Left renal cortex interstitium (tissue), 4 donors: ENCODE measurements around the gene POC1A. TPM values are rescaled to one million over a fixed set of nuclear protein-coding genes. Genes with fewer than 3 reads are reported as not detected.
"Not testable (repeated sequence)": the region's sequence is repeated elsewhere in the genome, so short reads cannot be mapped to it uniquely, and the experiment has no call there.

Source experiments
- DNase-seq, 4 donors: peaks; one replicate each; pipeline ENCODE4 v3.0.0-alpha.2; 2013; ENCODE audit warnings: low read depth in 4 of 4, low spot score in 2 of 4, missing footprints in 1 of 4
- polyA plus RNA-seq, 4 donors: library from polyadenylated mRNA; unstranded; fragments of 120-200 nt; gene quantifications; one replicate each; pipeline ENCODE4 v1.2.1, GENCODE V29; 2013; ENCODE audit not compliant: insufficient read length in 4 of 4

Gene POC1A
- polyA plus RNA-seq, 4 donors, result 7.5 to 8.4 (median 7.9) TPM

- DNase-seq, result no peak
These were observed 99.3 kb downstream of the POC1A start for GRCh38 chr3:52054661-52055511.

GRCh38 chr3:52053307-52054304 is 100.6 kb downstream of the POC1A start:
- no peak for DNase-seq

GRCh38 chr3:52052831-52053306 is 101.4 kb downstream of the POC1A start:
- no peak for DNase-seq

GRCh38 chr3:52051444-52051843 is 102.8 kb downstream of the POC1A start:
- DNase-seq, result no peak

- DNase-seq, result no peak
These were observed 103.7 kb downstream of the POC1A start for GRCh38 chr3:52050571-52050970.

GRCh38 chr3:52049503-52049902 is 104.7 kb downstream of the POC1A start:
- DNase-seq, result no peak

- no peak for DNase-seq
These were observed 106.8 kb downstream of the POC1A start for GRCh38 chr3:52047295-52047960.

- DNase-seq, result no peak
These were observed 107.4 kb downstream of the POC1A start for GRCh38 chr3:52046902-52047239.

- no peak for DNase-seq
These were observed 107.9 kb downstream of the POC1A start for GRCh38 chr3:52046186-52046901.

- DNase-seq, result no peak
These were observed 109.2 kb downstream of the POC1A start for GRCh38 chr3:52044869-52045619.

- DNase-seq, result no peak
These were observed 110.5 kb downstream of the POC1A start for GRCh38 chr3:52043750-52044149.

GRCh38 chr3:52043039-52043438 is 111.2 kb downstream of the POC1A start:
- DNase-seq, result not testable (repeated sequence)

- DNase-seq, result no peak
These were observed 113.0 kb downstream of the POC1A start for GRCh38 chr3:52041118-52041731.

GRCh38 chr3:52040600-52040999 is 113.6 kb downstream of the POC1A start:
- DNase-seq, result no peak

- DNase-seq, result no peak
These were observed 114.4 kb downstream of the POC1A start for GRCh38 chr3:52039846-52040245.

- DNase-seq, result no peak
These were observed 114.8 kb downstream of the POC1A start for GRCh38 chr3:52039426-52039825.

GRCh38 chr3:52038227-52038626 is 116.0 kb downstream of the POC1A start:
- DNase-seq, result no peak

- no peak for DNase-seq
These were observed 116.9 kb downstream of the POC1A start for GRCh38 chr3:52037291-52037690.

GRCh38 chr3:52036829-52037228 is 117.4 kb downstream of the POC1A start:
- DNase-seq, result no peak
